GM10266 (cell line): ENCODE results near the gene RNF150.

Experiments
- DNase-seq: peaks from one replicate; pipeline ENCODE4 v3.0.0; 2012; ENCODE audit errors: extremely low spot score
- TF ChIP-seq, protein P1 (sequence below): IDR thresholded peaks from 2 replicates; pipeline ENCODE4 v1.5.1; 2012; ENCODE audit warnings: mild to moderate bottlenecking, low read depth; ENCODE audit not compliant: control insufficient read depth, insufficient read depth; ENCODE audit errors: missing control alignments

RNF150 gene

DNA sequence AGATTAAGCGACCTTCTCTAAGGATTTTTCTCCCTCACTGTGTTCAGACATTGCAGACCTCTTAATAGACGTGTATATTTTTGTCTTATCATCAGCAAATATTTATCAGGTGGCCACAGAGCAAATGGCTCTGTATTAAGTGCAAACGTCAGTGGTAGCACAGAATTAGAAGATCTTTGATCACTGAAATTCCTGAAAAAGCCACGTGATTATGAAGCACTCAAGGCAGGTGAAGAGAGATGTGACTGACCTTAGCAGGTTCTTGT lies 271.2 kb downstream of the RNF150 start:
- TF ChIP-seq, protein P1, sequence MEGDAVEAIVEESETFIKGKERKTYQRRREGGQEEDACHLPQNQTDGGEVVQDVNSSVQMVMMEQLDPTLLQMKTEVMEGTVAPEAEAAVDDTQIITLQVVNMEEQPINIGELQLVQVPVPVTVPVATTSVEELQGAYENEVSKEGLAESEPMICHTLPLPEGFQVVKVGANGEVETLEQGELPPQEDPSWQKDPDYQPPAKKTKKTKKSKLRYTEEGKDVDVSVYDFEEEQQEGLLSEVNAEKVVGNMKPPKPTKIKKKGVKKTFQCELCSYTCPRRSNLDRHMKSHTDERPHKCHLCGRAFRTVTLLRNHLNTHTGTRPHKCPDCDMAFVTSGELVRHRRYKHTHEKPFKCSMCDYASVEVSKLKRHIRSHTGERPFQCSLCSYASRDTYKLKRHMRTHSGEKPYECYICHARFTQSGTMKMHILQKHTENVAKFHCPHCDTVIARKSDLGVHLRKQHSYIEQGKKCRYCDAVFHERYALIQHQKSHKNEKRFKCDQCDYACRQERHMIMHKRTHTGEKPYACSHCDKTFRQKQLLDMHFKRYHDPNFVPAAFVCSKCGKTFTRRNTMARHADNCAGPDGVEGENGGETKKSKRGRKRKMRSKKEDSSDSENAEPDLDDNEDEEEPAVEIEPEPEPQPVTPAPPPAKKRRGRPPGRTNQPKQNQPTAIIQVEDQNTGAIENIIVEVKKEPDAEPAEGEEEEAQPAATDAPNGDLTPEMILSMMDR = no peak
- no peak for DNase-seq

DNA sequence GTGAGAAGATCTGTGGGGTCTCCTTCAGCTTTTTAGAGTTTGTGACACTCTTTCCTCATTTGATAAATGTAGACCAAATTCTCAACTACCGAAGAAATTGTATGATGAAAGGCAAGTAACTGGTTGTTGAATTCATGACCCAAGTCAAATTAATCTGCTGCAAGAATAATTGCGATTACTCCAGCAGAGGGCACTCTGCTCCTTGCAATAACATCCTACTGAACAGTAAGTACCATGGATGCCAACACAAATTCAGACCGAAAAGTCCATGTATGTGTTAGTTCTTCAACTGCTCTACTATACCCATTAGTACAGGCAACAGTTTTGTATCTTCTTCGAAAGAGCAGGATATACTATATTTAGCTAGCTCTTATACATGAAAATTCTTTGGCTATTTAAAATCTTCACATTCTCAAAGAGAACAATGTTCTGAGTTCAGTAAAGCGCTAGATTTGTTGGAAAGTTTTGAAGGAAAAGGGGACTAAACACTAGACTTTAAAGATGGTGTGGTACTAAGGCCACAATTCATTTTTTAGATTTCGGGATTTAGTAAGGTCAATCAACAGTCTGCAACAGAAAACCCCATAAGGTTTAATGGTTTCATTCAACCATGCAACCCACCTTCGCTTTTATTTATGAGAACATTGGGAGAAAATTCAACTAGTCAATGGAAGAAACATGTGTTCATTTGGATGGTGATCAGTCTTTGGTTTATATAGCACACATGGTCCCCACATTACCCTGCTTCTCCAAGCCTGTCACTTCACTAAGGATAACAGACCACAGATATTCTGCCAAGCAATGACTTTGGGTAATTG lies 271.7 kb downstream of the RNF150 start:
- TF ChIP-seq, protein P1 = peak; percentile 70
- DNase-seq = peak; percentile 47

DNA sequence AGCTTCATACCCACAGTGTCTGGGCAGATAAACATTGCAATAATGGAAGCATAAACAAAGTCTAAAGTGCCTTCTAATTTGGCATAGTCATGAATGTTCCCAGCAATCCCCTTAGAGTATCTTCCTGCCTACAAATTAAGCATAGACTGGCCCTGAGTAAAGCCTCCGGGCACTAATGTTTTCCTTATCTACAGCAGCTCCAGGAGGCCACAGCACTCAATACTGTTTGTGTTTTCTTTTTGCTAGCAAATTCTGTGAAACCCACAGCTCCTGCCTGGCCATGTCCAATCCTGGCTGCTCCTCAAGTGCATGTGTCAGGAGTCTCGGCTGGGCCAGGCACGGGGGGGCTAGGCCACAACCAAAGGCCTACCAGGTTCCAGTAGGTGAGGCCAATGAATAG lies 274.4 kb downstream of the RNF150 start:
- TF ChIP-seq, protein P1 = no peak
- DNase-seq = no peak

DNA sequence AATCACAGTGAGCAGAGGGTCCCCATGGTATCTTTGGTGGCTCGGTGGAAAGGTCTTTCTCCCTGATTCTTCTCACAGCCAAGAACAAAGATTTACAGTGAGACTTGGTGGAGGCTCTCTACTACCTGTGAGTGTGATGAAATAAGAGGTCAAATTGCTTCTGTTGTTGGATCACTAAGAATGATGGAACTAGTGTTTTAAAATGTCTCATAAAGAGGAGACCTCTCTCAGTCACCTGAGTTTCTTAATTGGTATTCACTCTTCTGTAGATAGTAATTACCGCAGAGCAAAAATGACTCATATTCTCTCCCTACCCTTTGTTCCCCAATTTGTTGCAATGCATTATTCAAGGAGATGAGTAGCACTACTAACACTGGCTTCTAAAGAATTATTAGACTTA lies 276.2 kb downstream of the RNF150 start:
- TF ChIP-seq, protein P1 = no peak
- no peak for DNase-seq

DNA sequence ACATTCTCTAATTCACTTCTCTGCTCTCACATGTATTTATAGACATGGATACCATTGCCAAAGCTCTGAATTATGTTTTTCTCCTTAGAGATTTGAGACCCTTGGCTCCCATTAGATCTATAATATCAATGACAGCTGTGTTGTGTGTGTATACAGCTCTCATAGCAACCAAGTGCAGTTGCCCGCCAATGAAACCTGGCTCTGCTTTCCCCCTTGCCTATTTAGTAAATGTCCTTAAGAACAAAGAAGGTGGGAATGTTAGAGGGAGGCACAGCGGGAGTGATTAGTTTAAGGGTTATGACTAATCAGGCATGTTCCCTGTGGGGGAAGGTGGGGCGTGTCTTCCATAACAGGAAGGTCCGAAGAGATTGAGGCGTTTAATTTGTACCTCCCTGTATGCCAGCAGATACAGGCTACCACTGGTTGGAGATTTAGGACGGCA lies 276.6 kb downstream of the RNF150 start:
- no peak for DNase-seq
- TF ChIP-seq, protein P1 = no peak

DNA sequence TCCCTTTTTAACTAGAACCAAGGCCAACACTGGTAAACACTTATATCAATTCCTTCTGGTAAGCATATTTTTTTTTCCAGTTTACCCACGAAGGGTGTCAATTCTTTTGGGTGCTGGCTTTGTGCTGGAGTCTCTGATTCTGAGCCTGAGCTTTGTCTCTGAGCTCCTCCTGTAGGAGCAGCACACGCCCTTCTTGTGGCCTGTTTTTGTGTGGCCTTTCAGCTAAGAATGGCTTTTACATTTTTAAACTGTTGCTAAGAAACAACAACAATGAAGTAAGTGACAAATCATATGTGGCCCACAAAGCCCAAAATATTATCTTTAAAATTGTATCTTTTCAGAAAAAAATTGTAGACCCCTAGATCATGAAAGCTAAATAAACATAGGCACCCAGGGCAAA lies 279.1 kb downstream of the RNF150 start:
- no peak for DNase-seq
- TF ChIP-seq, protein P1 = no peak

DNA sequence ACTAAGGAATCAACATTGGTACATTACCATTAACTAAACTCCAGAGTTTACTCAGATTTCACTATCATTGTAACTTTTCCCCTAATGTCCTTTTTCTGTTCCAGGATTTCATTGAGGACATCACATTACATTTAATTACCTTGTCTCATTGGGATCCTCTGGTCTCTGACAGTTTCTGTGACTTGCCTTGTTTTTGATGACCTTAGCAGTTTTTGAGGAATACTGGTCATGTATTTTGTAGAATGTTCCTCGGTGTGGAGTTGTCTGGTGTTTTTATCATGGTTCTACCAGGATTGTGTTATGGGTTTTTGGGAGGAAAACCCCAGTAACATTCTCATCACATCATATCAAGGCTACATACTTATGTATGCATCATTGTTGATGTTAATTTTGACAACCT lies 281.5 kb downstream of the RNF150 start:
- TF ChIP-seq, protein P1 = no peak

More for the DNA sequence above, 281.5 kb downstream of the RNF150 start:
- DNase-seq = no peak
